ENCODE data around the gene ZNF581.

Gene ZNF581

DNA sequence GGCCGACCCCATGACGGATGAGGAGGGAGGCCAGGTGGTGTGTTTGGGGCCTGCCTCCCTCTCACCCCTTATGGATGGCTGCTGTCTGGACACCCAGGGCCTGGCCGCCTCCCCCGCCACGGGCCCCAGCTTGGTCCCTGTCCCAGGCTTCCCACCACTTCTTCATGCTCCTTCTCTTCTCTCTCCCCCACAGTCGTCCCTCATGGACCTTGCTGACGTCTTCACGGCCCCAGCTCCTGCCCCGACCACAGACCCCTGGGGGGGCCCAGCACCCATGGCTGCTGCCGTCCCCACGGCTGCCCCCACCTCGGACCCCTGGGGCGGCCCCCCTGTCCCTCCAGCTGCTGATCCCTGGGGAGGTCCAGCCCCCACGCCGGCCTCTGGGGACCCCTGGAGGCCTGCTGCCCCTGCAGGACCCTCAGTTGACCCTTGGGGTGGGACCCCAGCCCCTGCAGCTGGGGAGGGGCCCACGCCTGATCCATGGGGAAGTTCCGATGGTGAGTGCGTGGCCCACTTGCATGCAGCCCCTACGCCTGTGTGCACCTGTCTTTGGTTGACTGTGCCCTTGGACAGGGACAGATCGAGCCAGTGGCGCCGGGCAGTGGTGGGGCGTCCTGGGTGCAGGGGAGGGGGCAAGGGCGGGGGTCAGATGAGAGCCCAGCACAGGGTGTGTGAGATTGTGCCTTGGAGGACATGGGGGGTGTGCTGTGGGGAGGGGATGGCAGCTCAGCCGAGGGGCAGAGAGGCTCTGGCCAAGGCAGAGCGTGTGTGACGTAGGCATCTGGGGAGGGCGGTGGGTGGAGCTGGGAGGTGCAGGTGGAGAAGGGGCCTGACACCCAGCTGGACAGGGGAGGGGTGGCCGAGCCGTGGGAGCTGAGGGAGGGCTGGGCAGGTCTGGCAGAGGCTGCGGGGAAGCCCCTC, 48.4 kb downstream of the ZNF581 start:
- in situ Hi-C loops (cut with MboI; ENCODE audit: low sequenced_read_pairs), result no loop called here

DNA sequence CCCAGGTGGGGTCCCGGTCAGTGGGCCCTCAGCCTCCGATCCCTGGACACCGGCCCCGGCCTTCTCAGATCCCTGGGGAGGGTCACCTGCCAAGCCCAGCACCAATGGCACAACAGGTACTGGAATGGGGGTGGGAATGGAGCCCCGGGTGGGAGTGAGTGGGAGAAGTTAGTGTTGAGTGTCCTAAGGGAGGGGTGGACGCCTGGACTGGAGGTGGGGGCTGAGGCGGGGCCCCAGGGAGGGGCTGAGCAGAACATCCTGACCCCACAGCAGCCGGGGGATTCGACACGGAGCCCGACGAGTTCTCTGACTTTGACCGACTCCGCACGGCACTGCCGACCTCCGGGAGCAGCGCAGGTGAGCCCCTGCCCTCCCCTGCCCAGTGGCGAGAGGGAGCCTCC, 49.2 kb downstream of the ZNF581 start:
- in situ Hi-C loops (cut with MboI; ENCODE audit: low sequenced_read_pairs), result no loop called here

DNA sequence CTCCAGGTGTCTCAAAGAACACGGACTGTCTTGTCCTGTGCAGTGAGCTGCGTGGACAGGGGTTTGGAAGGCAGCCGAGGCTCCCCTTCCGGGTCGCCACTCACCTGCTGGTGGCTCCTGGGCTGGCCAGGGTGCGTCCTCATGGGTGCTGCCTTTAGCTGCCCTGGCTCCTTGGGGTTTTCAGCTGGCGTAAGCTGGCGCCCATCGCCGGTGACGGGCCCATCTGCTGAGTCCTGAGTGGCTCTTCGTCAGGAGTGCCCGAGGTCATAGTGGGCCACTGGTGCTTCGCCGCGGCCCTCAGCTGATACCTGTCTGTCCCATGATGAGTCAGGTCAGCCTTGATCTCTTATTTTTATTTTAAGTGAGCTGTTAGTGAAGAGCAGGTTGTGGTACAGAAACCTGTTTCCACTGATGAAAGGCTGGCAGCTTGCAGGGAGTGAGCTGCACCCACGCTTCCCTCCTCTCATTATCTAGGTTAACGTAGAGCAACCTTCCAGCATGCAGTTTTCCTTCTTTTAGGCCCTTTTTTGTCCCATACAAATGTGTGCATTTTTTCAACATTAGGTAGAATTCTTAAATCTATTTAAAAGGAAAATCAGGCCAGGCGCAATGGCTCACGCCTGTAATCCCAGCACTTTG, 50.0 kb downstream of the ZNF581 start:
- in situ Hi-C loops (cut with MboI; ENCODE audit: low sequenced_read_pairs), result no loop called here

GRCh38 chr19:55694241-55694655, 50.8 kb downstream of the ZNF581 start:
- in situ Hi-C loops (cut with MboI; ENCODE audit: low sequenced_read_pairs), result no loop called here

GRCh38 chr19:55694656-55695491, 51.4 kb downstream of the ZNF581 start:
- in situ Hi-C loops (cut with MboI; ENCODE audit: low sequenced_read_pairs), result no loop called here
